Esophagus squamous epithelium (tissue), 5 donors: ENCODE measurements around the gene PTPN2. TPM values are rescaled to one million over a fixed set of nuclear protein-coding genes. Genes with fewer than 3 reads are reported as not detected.
A peak's percentile ranks its signal among the peaks of the same experiment; 100 is the strongest.

Experiments
- DNase-seq: peaks from one replicate; lab custom pipeline; 2025; lab: John Stamatoyannopoulos, UW
- H3K27ac ChIP-seq, 4 donors: fragments of 200-600 bp; sonication (generic); one replicate each; pipeline ENCODE4 v1.5.1; 2016 to 2019; ENCODE audit warnings: mild to moderate bottlenecking in 1 of 4
- H3K27me3 ChIP-seq, 4 donors: fragments of 200-600 bp; sonication (generic); 1 replicate in 3 of 4; 2 replicates in 1 of 4; pipeline versions ENCODE4 v1.5.1 to v1.6.0; 2017 to 2021; ENCODE audit warnings: antibody characterized with exemption in 1 of 4
- H3K36me3 ChIP-seq, 3 donors: fragments of 200-600 bp; sonication (generic); one replicate each; pipeline ENCODE4 v1.5.1; 2016 to 2019
- H3K4me1 ChIP-seq, 3 donors: fragments of 200-600 bp; sonication (generic); one replicate each; pipeline ENCODE4 v1.5.1; 2017 to 2019
- H3K4me3 ChIP-seq, 4 donors: fragments of 200-600 bp; sonication (generic); 1 replicate in 3 of 4; 2 replicates in 1 of 4; pipeline ENCODE4 v1.5.1; 2016 to 2019; ENCODE audit warnings: mild to moderate bottlenecking in 2 of 4, moderate library complexity in 1 of 4
- H3K9me3 ChIP-seq, 3 donors: fragments of 200-600 bp; sonication (generic); one replicate each; pipeline ENCODE4 v1.5.1; 2016 to 2019
- POLR2A ChIP-seq, 4 donors: fragments of 450-650 bp; IDR thresholded peaks; one replicate each; pipeline ENCODE4 v1.6.1; 2017; ENCODE audit warnings: antibody characterized with exemption in 4 of 4, mild to moderate bottlenecking in 4 of 4, moderate library complexity in 3 of 4
- WGBS, 2 donors: methylation state at CpG; one replicate each; pipeline ENCODE4 v1.1.5; 2018; 5-methylcytosine and 5-hydroxymethylcytosine counted together
- intact Hi-C: fragments of 100-400 bp; cut with DNase I; formaldehyde crosslinking; loops from one replicate; pipeline ENCODE4 v1.15.0; 2022
- total RNA-seq, 4 donors: library from RNA; depleted of rRNA; stranded (reverse); fragments of >200 nt; gene quantifications; one replicate each; pipeline ENCODE4 v1.1.0, GENCODE V29; 2016
- TF ChIP-seq, protein P1 (sequence below), 6 experiments: fragments of 450-650 bp in 4 of 6; fragments of 200-600 bp in 2 of 6; sonication (generic) in 2 of 6; IDR thresholded peaks; one replicate each; pipeline ENCODE4 v1.5.1; 2016 to 2019; ENCODE audit warnings: antibody characterized with exemption in 6 of 6, mild to moderate bottlenecking in 4 of 6, moderate library complexity in 4 of 6
- donor health status: DM: yes; HTN: yes; CAD: no.

PTPN2 gene
- total RNA-seq, 4 donors from 2014 or later, result 31.8 to 37.9 (median 33.4) TPM

DNA sequence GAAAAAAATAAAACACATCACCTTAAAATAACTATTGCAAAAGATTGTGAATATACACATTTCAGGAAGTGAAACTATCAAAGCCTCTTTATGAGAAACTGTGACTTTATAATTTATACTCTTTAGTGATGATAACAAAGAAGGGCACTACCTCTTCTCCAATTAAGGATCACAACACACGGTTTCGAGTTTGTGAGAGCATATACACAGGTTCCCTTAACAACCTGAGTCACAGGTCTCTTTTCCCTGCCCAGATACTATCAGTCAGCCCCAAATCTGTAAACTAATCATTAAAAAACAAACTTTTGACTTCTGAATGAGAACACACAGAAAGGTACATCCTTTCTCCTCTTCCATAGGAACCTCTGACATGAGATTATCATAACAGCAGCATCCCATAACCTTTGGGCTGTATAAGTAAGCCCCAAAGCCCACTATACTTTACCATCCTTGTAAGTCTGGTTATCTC is 44.9 kb downstream of the PTPN2 start:
- intact Hi-C loops, result no loop called here

DNA sequence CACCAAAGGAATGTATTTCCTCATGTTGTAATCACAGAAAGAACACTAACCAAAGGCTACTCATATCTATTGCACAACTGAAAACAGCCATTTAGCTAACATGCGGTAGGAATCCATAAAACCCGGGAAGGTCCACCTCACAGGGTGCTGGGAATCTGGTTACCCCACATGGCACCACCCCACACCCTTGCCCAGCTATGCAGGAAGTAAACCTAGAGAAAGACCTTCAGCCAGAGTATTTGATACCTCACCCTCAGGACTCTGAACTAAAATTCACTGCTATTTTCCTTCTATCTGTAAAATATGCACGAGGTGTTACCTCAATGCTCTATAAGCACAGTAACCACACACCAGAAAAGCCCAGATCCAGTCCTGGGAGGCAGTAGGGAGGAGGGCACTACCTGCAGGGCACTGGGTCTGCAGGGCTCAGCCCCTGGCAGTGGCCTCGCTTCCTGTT is 45.8 kb downstream of the PTPN2 start:
- H3K4me3 ChIP-seq, result peak overlapping the region in 2 of 4 donors; percentile 1 to 50
- TF ChIP-seq, protein P1, sequence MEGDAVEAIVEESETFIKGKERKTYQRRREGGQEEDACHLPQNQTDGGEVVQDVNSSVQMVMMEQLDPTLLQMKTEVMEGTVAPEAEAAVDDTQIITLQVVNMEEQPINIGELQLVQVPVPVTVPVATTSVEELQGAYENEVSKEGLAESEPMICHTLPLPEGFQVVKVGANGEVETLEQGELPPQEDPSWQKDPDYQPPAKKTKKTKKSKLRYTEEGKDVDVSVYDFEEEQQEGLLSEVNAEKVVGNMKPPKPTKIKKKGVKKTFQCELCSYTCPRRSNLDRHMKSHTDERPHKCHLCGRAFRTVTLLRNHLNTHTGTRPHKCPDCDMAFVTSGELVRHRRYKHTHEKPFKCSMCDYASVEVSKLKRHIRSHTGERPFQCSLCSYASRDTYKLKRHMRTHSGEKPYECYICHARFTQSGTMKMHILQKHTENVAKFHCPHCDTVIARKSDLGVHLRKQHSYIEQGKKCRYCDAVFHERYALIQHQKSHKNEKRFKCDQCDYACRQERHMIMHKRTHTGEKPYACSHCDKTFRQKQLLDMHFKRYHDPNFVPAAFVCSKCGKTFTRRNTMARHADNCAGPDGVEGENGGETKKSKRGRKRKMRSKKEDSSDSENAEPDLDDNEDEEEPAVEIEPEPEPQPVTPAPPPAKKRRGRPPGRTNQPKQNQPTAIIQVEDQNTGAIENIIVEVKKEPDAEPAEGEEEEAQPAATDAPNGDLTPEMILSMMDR (IDR thresholded peaks at IDR 0.05), result no peak
- WGBS, 2 donors, result 22 to 35% methylated on average over 4 of the region's 4 CpGs
- no peaks in the 10 kb centered on the region for H3K27me3 ChIP-seq
- H3K4me1 ChIP-seq, result peaks cover 0 to 32% (median 15%) of the 10 kb centered on the region in 3 donors
- H3K9me3 ChIP-seq, result no peaks in the 10 kb centered on the region
- H3K27ac ChIP-seq, result peak overlapping the region; percentile 44 to 86 (median 70)
- DNase-seq, result no peak
- intact Hi-C loops, result no loop called here
- H3K36me3 ChIP-seq, result peaks cover 0 to 38% (median 9%) of the 10 kb centered on the region in 3 donors

More for the DNA sequence above, 44.9 kb downstream of the PTPN2 start:
- peak in 1 of 4 donors; percentile 17 for TF ChIP-seq POLR2A (IDR thresholded peaks at IDR 0.05)
- TF ChIP-seq, protein P1 (IDR thresholded peaks at IDR 0.05), result no peak
- H3K4me1 ChIP-seq, result peaks cover 0 to 32% (median 15%) of the 10 kb centered on the region in 3 donors
- no peak for DNase-seq
- peaks cover 0 to 29% (median 0%) of the 10 kb centered on the region in 3 donors for H3K36me3 ChIP-seq
- no peaks in the 10 kb centered on the region for H3K9me3 ChIP-seq
- H3K27me3 ChIP-seq, result no peaks in the 10 kb centered on the region
- 45% methylated on average over 2 of the region's 2 CpGs for WGBS, 2 donors
- H3K27ac ChIP-seq, result peak overlapping the region; percentile 44 to 79 (median 68)
- peak overlapping the region in 1 of 4 donors; percentile 10 for H3K4me3 ChIP-seq

DNA sequence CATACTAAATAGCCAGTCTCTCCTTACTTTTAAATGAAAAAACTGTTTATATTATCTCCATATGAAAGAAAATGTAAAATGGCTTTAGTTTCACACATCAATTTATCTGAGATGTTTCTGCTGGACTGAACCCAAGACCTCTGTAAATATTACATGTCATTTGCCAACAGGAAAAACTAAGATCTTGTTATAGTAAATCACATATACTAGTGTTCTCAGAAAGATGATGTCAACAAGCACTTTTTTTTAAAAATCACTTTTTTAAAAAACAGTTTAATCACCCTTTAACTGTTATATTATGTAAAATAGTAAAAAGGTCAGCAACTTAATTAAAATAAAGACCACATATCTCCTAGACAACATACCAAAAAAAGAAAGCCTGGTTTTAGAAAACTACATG is 46.3 kb downstream of the PTPN2 start:
- no peak for DNase-seq
- H3K4me3 ChIP-seq, result peak overlapping the region in 1 of 4 donors; percentile 50
- H3K36me3 ChIP-seq, result peaks cover 0 to 42% (median 13%) of the 10 kb centered on the region in 3 donors
- peaks cover 0 to 32% (median 15%) of the 10 kb centered on the region in 3 donors for H3K4me1 ChIP-seq
- no peaks in the 10 kb centered on the region for H3K9me3 ChIP-seq
- H3K27ac ChIP-seq, result peak overlapping the region in 3 of 4 donors; percentile 19 to 77 (median 44)
- intact Hi-C loops, result no loop called here
- H3K27me3 ChIP-seq, result no peaks in the 10 kb centered on the region
- TF ChIP-seq POLR2A (IDR thresholded peaks at IDR 0.05), result no peak
- TF ChIP-seq, protein P1 (IDR thresholded peaks at IDR 0.05), result no peak

DNA sequence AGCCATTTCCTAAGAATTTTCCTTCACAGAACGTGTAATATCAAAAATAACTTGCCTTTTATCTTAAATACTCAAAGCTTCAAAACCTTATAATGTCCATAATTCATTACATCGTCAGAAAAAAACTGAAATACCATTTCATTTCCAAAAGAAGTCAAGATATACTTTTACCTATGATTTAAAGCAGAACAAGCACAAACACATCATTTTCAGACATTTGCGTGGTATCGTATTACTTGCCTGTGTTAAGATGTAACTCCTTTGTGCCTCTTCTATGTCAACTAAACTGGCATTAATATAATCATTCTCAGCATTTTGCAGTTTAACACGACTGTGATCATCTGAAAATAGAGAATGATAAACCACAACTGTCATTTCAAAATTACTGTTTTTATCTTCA is 47.5 kb downstream of the PTPN2 start:
- Histone ChIP-seq H3K9me3 (no peaks in the 10 kb centered on the region), H3K27ac (no peak overlapping the region), H3K4me3 (no peak overlapping the region), H3K36me3 (peaks cover 0 to 50% (median 13%) of the 10 kb centered on the region in 3 donors), H3K4me1 (peaks cover 0 to 32% (median 15%) of the 10 kb centered on the region in 3 donors), H3K27me3 (no peaks in the 10 kb centered on the region)
- DNase-seq, result no peak
- TF ChIP-seq, protein P1 (IDR thresholded peaks at IDR 0.05), result no peak
- TF ChIP-seq POLR2A (IDR thresholded peaks at IDR 0.05), result no peak
- 70 to 81% methylated on average over 5 of the region's 5 CpGs for WGBS, 2 donors
- intact Hi-C loops, result no loop called here

DNA sequence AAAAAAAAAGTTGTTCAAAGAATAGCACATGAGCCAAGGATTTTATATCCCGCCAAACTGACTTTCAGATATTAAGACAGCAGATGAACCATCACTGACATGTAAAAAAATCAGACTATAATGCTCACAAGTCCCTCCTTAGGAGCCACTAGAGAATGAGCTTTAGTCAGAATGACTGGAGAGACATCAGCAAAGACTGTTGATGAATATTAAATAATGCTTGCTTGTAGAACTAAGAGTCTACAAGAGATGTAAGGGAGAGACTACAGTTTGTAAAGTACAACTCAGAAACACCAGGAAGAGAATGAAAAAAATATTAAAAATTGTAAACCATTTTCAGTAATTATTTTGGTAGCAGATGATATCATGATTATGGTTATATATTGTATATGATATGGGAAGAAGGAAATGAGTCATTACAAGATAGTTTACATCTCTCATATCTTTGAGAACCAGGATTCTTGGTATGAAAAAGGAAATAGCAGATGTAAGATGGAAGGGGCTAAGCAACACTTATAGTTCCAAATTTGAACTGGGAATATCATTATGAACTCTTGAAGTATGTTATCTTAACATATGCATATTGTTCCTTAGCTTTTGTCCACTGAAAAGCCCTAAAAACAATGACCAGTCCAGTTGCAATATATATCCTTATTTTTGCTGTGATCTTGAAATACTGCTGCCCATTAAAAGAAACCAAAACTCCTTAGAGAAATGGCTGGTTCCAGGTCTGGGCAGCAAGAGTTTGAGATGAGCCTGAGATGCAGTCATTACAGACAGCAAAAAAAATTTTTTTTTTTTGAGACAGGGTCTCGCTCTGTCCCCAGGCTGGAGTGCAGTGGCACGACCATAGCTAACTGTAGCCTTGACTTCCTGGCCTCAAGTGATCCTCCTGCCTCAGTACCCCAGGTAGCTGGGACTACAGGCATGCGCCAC is 55.7 kb downstream of the PTPN2 start:
- Histone ChIP-seq H3K4me1 (no peaks in the 10 kb centered on the region), H3K36me3 (peaks cover 0 to 96% (median 18%) of the 10 kb centered on the region in 3 donors), H3K27ac (no peak overlapping the region), H3K4me3 (no peak overlapping the region), H3K27me3 (no peaks in the 10 kb centered on the region), H3K9me3 (peaks cover 0 to 17% (median 12%) of the 10 kb centered on the region in 3 donors)
- TF ChIP-seq POLR2A (IDR thresholded peaks at IDR 0.05), result no peak
- TF ChIP-seq, protein P1 (IDR thresholded peaks at IDR 0.05), result no peak
- intact Hi-C loops, result no loop called here
- DNase-seq, result no peak
- 98 to 100% methylated on average over 4 of the region's 4 CpGs for WGBS, 2 donors
